ENCODE results near the gene CMTM8.
A peak's percentile ranks its signal among the peaks of the same experiment; 100 is the strongest.

CMTM8 gene

DNA sequence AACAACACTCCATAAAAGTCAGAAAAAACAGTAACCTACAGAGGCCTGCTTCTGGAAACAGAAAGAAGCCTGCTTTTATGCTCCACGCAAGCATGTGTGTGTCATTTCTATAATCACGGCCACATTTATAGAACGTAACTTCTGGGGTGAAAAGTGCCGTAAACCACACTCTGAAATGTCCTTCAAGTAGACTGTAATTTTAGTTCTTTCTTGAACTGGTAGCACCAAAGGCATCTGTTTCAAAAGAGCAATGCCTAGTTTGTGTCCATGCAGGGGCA is 133.7 kb downstream of the CMTM8 start:
- ChIA-PET POLR2A (no interaction called here), CTCF (interaction anchor here (0.7 kb wide), 1 partner anchor 90 kb away, joined by 3 read pairs; no protein-coding TSS in a partner anchor)
- no peak for TF ChIP-seq SUZ12 (IDR thresholded peaks at IDR 0.05)
- TF ChIP-seq ELF4 (IDR thresholded peaks at IDR 0.05): no peak
- TF ChIP-seq LEF1 (IDR thresholded peaks at IDR 0.05; ENCODE audit: borderline replicate concordance): no peak
- no peak for TF ChIP-seq HDGF (IDR thresholded peaks at IDR 0.05; ENCODE audit: borderline replicate concordance)
- TF ChIP-seq, protein P1, sequence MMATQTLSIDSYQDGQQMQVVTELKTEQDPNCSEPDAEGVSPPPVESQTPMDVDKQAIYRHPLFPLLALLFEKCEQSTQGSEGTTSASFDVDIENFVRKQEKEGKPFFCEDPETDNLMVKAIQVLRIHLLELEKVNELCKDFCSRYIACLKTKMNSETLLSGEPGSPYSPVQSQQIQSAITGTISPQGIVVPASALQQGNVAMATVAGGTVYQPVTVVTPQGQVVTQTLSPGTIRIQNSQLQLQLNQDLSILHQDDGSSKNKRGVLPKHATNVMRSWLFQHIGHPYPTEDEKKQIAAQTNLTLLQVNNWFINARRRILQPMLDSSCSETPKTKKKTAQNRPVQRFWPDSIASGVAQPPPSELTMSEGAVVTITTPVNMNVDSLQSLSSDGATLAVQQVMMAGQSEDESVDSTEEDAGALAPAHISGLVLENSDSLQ (IDR thresholded peaks at IDR 0.05): no peak
- DNase-seq (ENCODE audit: extremely low spot score): no peak

DNA sequence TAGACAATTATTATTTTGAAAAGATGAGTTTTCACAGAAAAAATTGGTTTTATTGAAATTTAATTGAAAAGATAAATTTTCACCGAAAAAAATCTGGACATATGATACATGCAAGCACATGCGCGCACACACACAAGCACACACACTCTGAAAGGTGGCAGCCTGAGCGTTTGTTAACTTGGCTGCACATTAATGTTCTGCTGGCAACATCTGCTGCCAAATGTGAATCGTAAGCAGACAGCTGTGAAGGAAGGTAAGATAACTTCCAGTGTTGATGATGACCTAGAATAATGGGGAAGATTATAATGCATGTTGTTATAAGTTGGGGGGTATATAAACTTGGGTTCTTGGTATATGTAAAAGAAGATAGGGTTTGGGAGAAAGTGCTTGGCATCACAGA is 134.8 kb downstream of the CMTM8 start:
- CTCF ChIA-PET: interaction anchor here (0.6 kb wide), 1 partner anchor 758 kb away, joined by 3 read pairs; no protein-coding TSS in a partner anchor
- DNase-seq (ENCODE audit: extremely low spot score): no peak
- TF ChIP-seq FOXA1 (IDR thresholded peaks at IDR 0.05) (no peak), SUZ12 (IDR thresholded peaks at IDR 0.05) (no peak), HDGF (IDR thresholded peaks at IDR 0.05; ENCODE audit: borderline replicate concordance) (no peak), CTBP1 (IDR thresholded peaks at IDR 0.05; ENCODE audit: borderline replicate concordance) (no peak)
- POLR2A ChIA-PET: no interaction called here

DNA sequence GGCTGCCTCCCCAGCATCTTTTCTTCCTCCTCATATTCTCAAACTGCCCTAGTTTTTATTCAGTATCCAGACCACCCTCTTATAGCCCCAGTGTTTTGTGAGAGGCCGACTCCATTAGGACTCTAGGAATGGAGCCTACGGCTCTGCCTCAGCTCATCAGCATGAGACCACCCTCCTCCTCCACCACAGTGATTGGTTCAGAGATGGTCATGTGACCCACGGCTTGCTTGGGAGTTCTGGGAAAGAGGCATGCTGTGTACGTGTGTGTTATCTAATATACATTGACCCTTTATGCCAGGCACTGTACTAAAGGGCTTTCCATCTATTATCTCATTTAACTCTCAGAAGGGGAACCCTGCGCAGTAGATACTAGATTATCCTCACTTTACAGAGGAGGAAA is 135.4 kb downstream of the CMTM8 start:
- peak; percentile 29 for DNase-seq (ENCODE audit: extremely low spot score)
- ChIA-PET CTCF (interaction anchor here (1.2 kb wide), 1 partner anchor 93 kb away, joined by 3 read pairs; no protein-coding TSS in a partner anchor), POLR2A (no interaction called here)
- TF ChIP-seq L3MBTL2 (conservative IDR thresholded peaks at IDR 0.05): no peak
- TF ChIP-seq BHLHE40 (IDR thresholded peaks at IDR 0.05; ENCODE audit: borderline replicate concordance): no peak
- no peak for TF ChIP-seq ZNF384 (IDR thresholded peaks at IDR 0.05)
- no peak for TF ChIP-seq CTBP1 (IDR thresholded peaks at IDR 0.05; ENCODE audit: borderline replicate concordance)
- no peak for TF ChIP-seq ARNT (IDR thresholded peaks at IDR 0.05)
- TF ChIP-seq LEF1 (IDR thresholded peaks at IDR 0.05; ENCODE audit: borderline replicate concordance): no peak
- no peak for TF ChIP-seq NFRKB (IDR thresholded peaks at IDR 0.05)
- no peak for TF ChIP-seq SP1 (IDR thresholded peaks at IDR 0.05)
- no peak for TF ChIP-seq ELF4 (IDR thresholded peaks at IDR 0.05)
- no peak for TF ChIP-seq SUZ12 (IDR thresholded peaks at IDR 0.05)
- no peak for TF ChIP-seq FOXK2 (IDR thresholded peaks at IDR 0.05)
- TF ChIP-seq, protein P1 (IDR thresholded peaks at IDR 0.05): no peak

DNA sequence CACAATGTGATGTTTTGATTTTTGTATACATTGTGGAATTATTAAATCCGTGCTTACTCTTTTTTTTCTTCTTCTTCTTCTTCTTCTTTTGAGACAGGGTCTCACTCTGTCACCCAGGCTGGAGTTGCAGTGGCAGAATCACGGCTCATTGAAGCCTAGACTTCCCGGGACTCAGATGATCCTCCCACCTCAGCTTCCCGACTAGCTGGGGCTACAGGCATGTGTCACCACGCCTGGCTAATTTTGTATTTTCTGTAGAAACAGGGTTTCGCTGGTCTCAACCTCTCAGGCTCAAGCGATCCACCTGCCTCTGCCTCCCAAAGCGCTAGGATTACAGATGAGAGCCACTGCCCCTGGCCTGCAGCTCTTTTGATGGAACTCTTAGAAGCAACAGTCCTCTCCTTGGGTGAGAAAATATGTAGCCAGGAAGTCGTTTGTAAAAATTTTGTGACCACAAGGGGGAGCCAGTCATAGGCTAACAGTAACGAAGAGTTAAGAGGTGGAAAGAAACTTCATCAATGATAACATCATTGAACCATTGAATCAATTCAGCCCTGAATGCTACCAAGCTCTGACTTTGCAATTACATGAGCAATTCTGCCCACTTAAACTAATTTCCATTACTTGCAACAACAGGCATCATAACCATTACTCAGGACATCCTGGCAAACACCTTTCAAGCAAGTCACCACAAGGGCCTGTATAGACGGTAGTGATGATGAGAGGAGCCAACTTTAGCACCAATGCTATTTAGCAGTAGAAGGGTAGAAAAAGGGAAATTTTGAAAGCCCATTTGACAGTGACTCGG is 136.5 kb downstream of the CMTM8 start:
- ChIA-PET POLR2A (no interaction called here), CTCF (interaction anchor here (0.6 to 2.0 kb wide), 13 partner anchors 9 to 491 kb away, joined by 3 to 11 read pairs (median 4); partner anchors contain the start of gene CMTM7)
- no peak for TF ChIP-seq ELF4 (IDR thresholded peaks at IDR 0.05)
- TF ChIP-seq HDGF (IDR thresholded peaks at IDR 0.05; ENCODE audit: borderline replicate concordance): 0 out of 2 replicates have a peak, but pooled peaks have one; percentile 52

DNA sequence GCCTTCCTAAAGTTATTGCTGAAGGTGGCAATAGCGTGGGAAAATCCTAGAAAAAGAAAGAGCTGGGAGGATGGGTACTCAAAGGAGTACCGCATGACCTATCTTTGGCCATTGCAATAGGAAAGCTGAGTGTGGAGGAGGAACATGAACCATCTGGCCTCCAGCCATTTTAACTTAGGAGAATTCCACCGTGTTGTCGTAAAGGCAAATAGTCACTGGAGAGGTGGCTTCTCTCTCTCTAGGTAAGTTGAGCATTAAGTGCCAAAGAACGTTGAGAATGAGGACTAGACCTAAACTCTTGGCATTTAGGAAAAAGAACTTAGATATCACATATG is 137.1 kb downstream of the CMTM8 start:
- ChIA-PET POLR2A (no interaction called here), CTCF (interaction anchor here (0.7 to 2.0 kb wide), 7 partner anchors 10 to 1148 kb away, joined by 3 to 11 read pairs (median 5); no protein-coding TSS in a partner anchor)
- TF ChIP-seq L3MBTL2 (conservative IDR thresholded peaks at IDR 0.05): no peak
- TF ChIP-seq ZNF384 (IDR thresholded peaks at IDR 0.05): no peak
- no peak for TF ChIP-seq TARDBP (IDR thresholded peaks at IDR 0.05)
- DNase-seq (ENCODE audit: extremely low spot score): no peak

More for the DNA sequence above, 136.5 kb downstream of the CMTM8 start:
- DNase-seq (ENCODE audit: extremely low spot score): peak; percentile 60

DNA sequence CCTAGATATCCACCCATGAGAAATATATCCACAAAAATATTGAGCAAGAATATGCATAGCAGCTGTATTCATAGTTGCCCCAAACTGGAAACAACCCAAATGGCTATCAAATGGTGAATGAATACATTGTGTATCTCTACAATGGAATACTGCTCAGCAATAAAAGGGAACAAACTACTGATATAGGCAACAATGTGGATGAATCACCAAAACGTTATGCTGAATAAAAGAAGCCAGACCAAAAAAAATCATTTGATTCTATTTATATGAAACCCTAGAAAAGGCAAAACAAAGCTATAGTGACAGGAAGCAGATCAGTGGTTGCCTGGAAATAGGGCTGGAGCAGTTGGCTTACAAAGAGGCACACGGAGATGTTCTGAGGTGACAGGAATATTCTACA is 137.6 kb downstream of the CMTM8 start:
- CTCF ChIA-PET: interaction anchor here (0.7 to 2.0 kb wide), 5 partner anchors 9 to 1148 kb away, joined by 4 to 7 read pairs (median 5); no protein-coding TSS in a partner anchor
- no peak for DNase-seq (ENCODE audit: extremely low spot score)
- POLR2A ChIA-PET: no interaction called here
- TF ChIP-seq TARDBP (IDR thresholded peaks at IDR 0.05) (no peak), HDGF (IDR thresholded peaks at IDR 0.05; ENCODE audit: borderline replicate concordance) (no peak), CTBP1 (IDR thresholded peaks at IDR 0.05; ENCODE audit: borderline replicate concordance) (no peak), ELF4 (IDR thresholded peaks at IDR 0.05) (no peak)
- TF ChIP-seq, protein P1 (IDR thresholded peaks at IDR 0.05): no peak

DNA sequence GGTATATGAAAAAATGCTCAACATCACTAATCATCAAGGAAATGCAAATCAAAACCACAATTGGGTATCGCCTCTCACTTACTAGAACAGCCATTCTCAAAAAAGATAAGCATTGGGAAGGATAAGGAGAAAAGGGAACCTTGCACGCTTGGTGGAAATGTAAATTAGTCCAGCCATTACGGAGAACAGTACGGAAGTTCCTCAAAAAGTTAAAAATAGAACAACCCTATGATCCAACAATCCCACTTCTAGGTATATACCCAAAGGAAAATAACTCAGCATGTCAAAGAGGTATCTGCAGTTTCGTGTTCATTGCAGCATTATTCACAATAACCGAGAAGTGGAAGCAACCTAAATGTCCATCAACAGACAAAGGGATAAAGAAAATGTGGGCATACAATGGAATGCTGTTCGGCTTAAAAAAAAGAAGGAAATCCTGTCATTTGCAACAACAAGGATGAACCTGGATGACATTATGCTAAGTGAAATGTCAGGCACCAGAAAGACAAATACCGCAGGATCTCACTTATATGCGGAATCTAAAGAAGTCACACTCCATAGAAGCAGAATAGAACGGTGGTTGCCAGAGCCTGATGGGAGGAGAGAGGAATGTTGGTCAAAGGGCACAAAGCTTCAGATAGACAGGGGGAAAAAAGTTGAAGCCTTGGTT is 141.5 kb downstream of the CMTM8 start:
- ChIA-PET CTCF (no interaction called here), POLR2A (no interaction called here)
- no peak for DNase-seq (ENCODE audit: extremely low spot score)
- no peak for TF ChIP-seq BHLHE40 (IDR thresholded peaks at IDR 0.05; ENCODE audit: borderline replicate concordance)
